GM20000 (cell line): ENCODE data around the gene TSPO.

Experiments
- DNase-seq: peaks from one replicate; pipeline ENCODE4 v3.0.0; 2012; ENCODE audit warnings: low spot score
- CTCF ChIP-seq: IDR thresholded peaks from 2 replicates; pipeline ENCODE4 v1.5.1; 2012; ENCODE audit warnings: mild to moderate bottlenecking, control low read depth; ENCODE audit errors: extremely low read depth, missing control alignments

The TSPO gene

GRCh38 chr22:43150731-43151206 is 590 bp upstream of the TSPO start:
- TF ChIP-seq CTCF = no peak
- DNase-seq = no peak

GRCh38 chr22:43152003-43152356 is 621 bp downstream of the TSPO start:
- no peak for TF ChIP-seq CTCF
- peak; percentile 58 for DNase-seq

GRCh38 chr22:43152357-43153071 is 1.2 kb downstream of the TSPO start:
- DNase-seq = peak; percentile 60

GRCh38 chr22:43153899-43154298 is 2.5 kb downstream of the TSPO start:
- DNase-seq = no peak
- TF ChIP-seq CTCF = no peak

More at GRCh38 chr22:43152357-43153071, 1.2 kb downstream of the TSPO start:
- no peak for TF ChIP-seq CTCF

GRCh38 chr22:43154887-43155536 is 3.7 kb downstream of the TSPO start:
- no peak for DNase-seq
- no peak for TF ChIP-seq CTCF

GRCh38 chr22:43155789-43156188 is 4.4 kb downstream of the TSPO start:
- TF ChIP-seq CTCF = no peak
- DNase-seq = no peak

- TF ChIP-seq CTCF = no peak
- DNase-seq = no peak
Measured at GRCh38 chr22:43156413-43156812, 5.1 kb downstream of the TSPO start.
